SJSA1 (cell line): ENCODE data around the gene EMILIN1. TPM values are rescaled to one million over a fixed set of nuclear protein-coding genes. Genes with fewer than 3 reads are reported as not detected.

Experiments used
- DNase-seq, 2 experiments: peaks; one replicate each; pipeline ENCODE4 v3.0.0-alpha.2; 2015 to 2020; ENCODE audit warnings: low spot score in 2 of 2, low read depth in 1 of 2
- H3K27ac ChIP-seq: fragments of 250-450 bp; sonication (Bioruptor Pico); 2 replicates; pipeline ENCODE4 v1.5.1; 2020; ENCODE audit warnings: mild to moderate bottlenecking, moderate library complexity
- H3K27me3 ChIP-seq: fragments of 250-450 bp; sonication (Bioruptor Pico); replicated peaks from 2 replicates; pipeline ENCODE4 v1.5.1; 2020; ENCODE audit warnings: mild to moderate bottlenecking, moderate library complexity
- H3K36me3 ChIP-seq: fragments of 250-450 bp; sonication (Bioruptor Pico); 2 replicates; pipeline ENCODE4 v1.5.1; 2020; ENCODE audit warnings: mild to moderate bottlenecking
- H3K4me1 ChIP-seq: fragments of 250-450 bp; sonication (Bioruptor Pico); replicated peaks from 2 replicates; pipeline ENCODE4 v1.6.1; 2021; ENCODE audit warnings: mild to moderate bottlenecking
- H3K4me3 ChIP-seq: fragments of 250-450 bp; sonication (Bioruptor Pico); 2 replicates; pipeline ENCODE4 v1.5.1; 2020; ENCODE audit warnings: mild to moderate bottlenecking
- H3K9me3 ChIP-seq: fragments of 250-450 bp; sonication (Bioruptor Pico); replicated peaks from 2 replicates; pipeline ENCODE4 v1.5.1; 2020; ENCODE audit warnings: mild to moderate bottlenecking
- total RNA-seq: library from RNA; depleted of rRNA; stranded (reverse); fragments of >200 nt; shearing (Covaris generic); gene quantifications from 2 replicates; pipeline ENCODE4 v1.2.3, GENCODE V29; 2014

The EMILIN1 gene
- total RNA-seq, 1 experiment from 2014 or later = 170 TPM

DNA sequence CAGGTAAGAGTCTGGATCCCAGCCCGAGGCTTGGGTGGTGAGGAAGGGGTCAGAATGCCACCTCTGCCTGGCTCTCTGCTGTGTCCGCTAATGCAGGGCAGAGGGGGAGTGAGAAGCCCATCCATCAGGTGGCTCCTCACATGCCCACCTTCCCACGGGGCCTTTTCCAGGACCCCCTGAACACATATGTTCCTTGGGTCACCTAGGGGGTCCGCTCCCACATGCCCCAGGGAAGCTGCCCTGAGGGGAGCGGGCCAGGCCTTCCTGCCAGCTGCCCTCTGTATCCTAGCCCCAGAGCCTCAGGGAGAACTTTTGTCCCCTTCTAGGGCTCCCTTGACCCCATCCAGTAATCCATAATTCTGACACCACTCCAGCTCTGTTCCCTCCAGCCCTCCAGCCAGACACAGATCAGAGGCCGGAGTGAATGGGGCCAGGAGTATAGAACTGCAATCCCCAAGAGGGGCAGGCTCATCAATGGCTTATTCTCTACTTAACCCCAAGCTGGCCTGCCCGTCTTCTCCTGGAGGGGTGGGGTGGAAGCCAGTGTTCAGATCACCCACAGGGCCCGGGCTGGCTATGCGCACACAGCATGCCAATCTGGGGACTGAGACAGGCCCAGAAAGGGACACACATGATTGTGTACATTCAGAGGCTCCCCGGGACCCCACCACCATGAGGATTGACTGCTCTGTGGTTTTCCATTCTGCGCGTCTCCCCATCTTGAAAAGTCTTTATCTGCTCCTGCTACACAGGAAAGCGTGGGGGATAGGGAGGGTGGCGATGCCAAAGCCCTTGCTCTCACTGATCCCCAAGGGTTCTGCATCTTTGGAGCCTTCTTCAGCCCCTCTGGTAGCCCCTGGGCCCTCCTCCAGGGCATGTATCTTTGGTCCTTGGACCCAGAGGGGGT lies 1.1 kb downstream of the EMILIN1 start:
- DNase-seq = peak in 1 of 2 experiments; percentile 22
- Histone ChIP-seq H3K27me3 (no peaks in the 10 kb centered on the region), H3K4me1 (peaks cover 55% of the 10 kb centered on the region), H3K27ac (peak overlapping the region; percentile 54; the same call in 1 of the 2 replicates), H3K9me3 (no peaks in the 10 kb centered on the region), H3K4me3 (peak overlapping the region; percentile 52), H3K36me3 (peaks cover 35% of the 10 kb centered on the region)

DNA sequence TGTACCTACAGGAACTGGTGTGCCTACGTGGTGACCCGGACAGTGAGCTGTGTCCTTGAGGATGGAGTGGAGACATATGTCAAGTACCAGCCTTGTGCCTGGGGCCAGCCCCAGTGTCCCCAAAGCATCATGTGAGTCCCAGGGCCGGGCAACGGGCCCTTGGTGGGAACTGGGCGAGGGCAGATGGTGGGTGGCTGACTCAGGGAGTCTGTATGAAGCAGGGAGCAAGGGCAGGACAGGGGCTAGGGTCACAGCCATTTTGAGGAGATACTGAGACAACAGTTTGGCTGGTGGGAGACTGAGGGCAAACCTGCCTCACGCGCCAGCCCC lies 1.7 kb downstream of the EMILIN1 start:
- peaks cover 41% of the 10 kb centered on the region for H3K36me3 ChIP-seq
- H3K9me3 ChIP-seq = no peaks in the 10 kb centered on the region
- H3K27me3 ChIP-seq = no peaks in the 10 kb centered on the region
- H3K4me3 ChIP-seq = peak overlapping the region; percentile 52
- no peak for DNase-seq
- no peak overlapping the region for H3K27ac ChIP-seq
- peaks cover 51% of the 10 kb centered on the region for H3K4me1 ChIP-seq

DNA sequence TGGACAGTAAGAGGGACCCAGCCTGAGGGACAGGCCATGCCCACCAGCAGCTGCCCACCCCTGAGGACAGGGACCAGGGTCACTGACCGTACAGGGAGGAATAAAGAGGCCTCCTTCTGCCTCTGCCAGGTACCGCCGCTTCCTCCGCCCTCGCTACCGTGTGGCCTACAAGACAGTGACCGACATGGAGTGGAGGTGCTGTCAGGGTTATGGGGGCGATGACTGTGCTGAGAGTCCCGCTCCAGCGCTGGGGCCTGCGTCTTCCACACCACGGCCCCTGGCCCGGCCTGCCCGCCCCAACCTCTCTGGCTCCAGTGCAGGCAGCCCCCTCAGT lies 2.2 kb downstream of the EMILIN1 start:
- Histone ChIP-seq H3K27ac (no peak overlapping the region), H3K4me1 (peaks cover 53% of the 10 kb centered on the region), H3K27me3 (no peaks in the 10 kb centered on the region), H3K9me3 (no peaks in the 10 kb centered on the region), H3K36me3 (peaks cover 42% of the 10 kb centered on the region), H3K4me3 (no peak overlapping the region)
- DNase-seq = no peak

DNA sequence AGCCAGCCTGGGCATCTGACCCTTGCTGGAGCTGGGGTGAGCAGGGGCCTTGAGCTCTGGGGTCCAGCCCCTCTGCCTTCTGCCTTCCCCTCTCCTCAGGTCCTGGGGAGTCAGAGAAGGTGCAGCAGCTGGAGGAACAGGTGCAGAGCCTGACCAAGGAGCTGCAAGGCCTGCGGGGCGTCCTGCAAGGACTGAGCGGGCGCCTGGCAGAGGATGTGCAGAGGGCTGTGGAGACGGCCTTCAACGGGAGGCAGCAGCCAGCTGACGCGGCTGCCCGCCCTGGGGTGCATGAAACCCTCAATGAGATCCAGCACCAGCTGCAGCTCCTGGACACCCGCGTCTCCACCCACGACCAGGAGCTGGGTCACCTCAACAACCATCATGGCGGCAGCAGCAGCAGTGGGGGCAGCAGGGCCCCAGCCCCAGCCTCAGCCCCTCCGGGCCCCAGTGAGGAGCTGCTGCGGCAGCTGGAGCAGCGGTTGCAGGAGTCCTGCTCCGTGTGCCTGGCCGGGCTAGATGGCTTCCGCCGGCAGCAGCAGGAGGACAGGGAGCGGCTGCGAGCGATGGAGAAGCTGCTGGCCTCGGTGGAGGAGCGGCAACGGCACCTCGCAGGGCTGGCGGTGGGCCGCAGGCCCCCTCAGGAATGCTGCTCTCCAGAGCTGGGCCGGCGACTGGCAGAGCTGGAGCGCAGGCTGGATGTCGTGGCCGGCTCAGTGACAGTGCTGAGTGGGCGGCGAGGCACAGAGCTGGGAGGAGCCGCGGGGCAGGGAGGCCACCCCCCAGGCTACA lies 3.8 kb downstream of the EMILIN1 start:
- Histone ChIP-seq H3K4me1 (peaks cover 63% of the 10 kb centered on the region), H3K9me3 (no peaks in the 10 kb centered on the region), H3K4me3 (no peak overlapping the region), H3K36me3 (peaks cover 42% of the 10 kb centered on the region), H3K27ac (no peak overlapping the region), H3K27me3 (no peaks in the 10 kb centered on the region)
- no peak for DNase-seq

DNA sequence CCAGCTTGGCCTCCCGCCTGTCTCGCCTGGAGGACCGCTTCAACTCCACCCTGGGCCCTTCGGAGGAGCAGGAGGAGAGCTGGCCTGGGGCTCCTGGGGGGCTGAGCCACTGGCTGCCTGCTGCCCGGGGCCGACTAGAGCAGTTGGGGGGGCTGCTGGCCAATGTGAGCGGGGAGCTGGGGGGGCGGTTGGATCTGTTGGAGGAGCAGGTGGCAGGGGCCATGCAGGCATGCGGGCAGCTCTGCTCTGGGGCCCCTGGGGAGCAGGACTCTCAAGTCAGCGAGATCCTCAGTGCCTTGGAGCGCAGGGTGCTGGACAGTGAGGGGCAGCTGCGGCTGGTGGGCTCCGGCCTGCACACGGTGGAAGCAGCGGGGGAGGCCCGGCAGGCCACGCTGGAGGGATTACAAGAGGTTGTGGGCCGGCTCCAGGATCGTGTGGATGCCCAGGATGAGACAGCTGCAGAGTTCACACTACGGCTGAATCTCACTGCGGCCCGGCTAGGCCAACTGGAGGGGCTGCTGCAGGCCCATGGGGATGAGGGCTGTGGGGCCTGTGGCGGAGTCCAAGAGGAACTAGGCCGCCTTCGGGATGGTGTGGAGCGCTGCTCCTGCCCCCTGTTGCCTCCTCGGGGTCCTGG lies 4.5 kb downstream of the EMILIN1 start:
- Histone ChIP-seq H3K9me3 (no peaks in the 10 kb centered on the region), H3K4me3 (no peak overlapping the region), H3K36me3 (peaks cover 42% of the 10 kb centered on the region), H3K4me1 (peaks cover 59% of the 10 kb centered on the region), H3K27ac (no peak overlapping the region), H3K27me3 (no peaks in the 10 kb centered on the region)
- no peak for DNase-seq

DNA sequence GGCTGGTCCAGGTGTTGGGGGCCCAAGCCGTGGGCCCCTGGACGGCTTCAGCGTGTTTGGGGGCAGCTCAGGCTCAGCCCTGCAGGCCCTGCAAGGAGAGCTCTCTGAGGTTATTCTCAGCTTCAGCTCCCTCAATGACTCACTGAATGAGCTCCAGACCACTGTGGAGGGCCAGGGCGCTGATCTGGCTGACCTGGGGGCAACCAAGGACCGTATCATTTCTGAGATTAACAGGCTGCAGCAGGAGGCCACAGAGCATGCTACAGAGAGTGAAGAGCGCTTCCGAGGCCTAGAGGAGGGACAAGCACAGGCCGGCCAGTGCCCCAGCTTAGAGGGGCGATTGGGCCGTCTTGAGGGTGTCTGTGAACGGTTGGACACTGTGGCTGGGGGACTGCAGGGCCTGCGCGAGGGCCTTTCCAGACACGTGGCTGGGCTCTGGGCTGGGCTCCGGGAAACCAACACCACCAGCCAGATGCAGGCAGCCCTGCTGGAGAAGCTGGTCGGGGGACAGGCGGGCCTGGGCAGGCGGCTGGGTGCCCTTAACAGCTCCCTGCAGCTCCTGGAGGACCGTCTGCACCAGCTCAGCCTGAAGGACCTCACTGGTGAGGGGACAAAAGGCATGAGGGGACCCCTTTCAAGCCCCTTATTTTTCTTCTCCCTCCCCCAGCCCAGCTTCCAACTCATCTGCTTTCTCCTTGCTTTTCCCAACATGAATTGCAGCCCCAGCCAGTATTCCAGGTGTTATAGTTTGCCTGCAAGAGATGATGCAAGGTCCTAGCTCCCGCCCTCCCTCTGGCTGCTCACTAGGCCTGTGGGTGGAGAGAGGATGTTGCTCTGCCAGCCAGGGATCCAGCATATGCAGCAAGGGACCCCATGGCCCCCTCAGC lies 5.2 kb downstream of the EMILIN1 start:
- H3K4me3 ChIP-seq = no peak overlapping the region

DNA sequence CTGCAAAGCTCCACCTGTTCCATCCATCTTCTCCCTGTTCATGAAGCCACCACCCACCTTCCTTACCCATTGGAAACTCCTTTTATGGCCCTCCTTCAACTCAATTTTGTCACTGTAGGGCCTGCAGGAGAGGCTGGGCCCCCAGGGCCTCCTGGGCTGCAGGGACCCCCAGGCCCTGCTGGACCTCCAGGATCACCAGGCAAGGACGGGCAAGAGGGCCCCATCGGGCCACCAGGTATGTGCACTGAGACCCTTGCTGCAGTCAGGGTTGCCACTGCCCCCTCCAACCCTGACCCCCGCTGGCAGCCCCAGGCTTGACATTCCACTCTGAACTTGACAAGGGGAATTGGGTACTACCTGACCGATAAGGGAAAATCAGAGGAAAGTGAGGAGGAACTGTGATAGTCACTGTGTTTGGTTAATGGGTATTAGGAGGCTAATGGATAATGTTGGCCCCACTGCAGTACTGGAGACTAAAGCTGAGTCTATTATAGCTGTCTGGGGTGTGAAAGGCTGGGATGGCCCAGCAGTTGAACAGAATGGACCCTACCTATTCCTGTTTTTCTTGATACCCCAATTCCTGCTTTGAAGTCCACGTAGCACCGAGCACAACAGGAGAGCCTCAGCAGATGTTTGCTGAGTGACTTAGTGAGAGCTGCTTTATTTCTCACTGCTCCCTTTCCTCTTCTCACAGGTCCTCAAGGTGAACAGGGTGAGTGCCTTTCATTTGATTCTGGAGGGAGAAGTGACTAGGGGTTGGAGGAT lies 6.1 kb downstream of the EMILIN1 start:
- H3K27ac ChIP-seq = no peak overlapping the region
- no peaks in the 10 kb centered on the region for H3K9me3 ChIP-seq
- peaks cover 43% of the 10 kb centered on the region for H3K4me1 ChIP-seq
- H3K4me3 ChIP-seq = no peak overlapping the region
- peaks cover 39% of the 10 kb centered on the region for H3K36me3 ChIP-seq
- no peaks in the 10 kb centered on the region for H3K27me3 ChIP-seq
- DNase-seq = no peak

More for the DNA sequence above, 5.2 kb downstream of the EMILIN1 start:
- H3K36me3 ChIP-seq = peaks cover 42% of the 10 kb centered on the region
- peaks cover 51% of the 10 kb centered on the region for H3K4me1 ChIP-seq
- H3K27me3 ChIP-seq = no peaks in the 10 kb centered on the region
- DNase-seq = no peak
- H3K9me3 ChIP-seq = no peaks in the 10 kb centered on the region
- no peak overlapping the region for H3K27ac ChIP-seq

DNA sequence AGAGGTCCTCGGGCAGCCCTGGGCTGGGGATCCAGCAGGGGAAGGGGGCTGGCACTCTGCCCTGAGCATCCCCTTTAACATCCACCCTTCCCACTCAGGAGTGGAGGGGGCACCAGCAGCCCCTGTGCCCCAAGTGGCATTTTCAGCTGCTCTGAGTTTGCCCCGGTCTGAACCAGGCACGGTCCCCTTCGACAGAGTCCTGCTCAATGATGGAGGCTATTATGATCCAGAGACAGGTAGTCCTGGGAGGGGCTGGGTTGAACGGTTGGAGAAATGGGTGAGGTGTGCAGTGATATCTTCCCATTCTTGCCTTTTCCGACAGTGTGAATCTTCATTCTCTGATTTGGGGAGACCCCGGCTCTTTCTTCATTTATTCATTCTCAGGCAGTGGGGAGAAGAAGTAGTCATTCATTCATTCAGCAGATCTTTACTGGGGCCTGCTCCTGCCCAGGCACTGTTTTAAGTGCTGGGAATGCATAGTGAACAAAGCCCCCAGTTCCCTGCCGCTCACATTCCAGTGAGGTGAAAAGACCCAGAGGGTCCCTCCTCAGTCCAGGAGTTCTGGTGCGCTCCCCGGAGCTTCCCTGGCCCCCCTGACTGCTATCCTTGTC lies 6.8 kb downstream of the EMILIN1 start:
- Histone ChIP-seq H3K36me3 (peaks cover 38% of the 10 kb centered on the region), H3K4me3 (peak overlapping the region; percentile 46)
- no peak for DNase-seq

DNA sequence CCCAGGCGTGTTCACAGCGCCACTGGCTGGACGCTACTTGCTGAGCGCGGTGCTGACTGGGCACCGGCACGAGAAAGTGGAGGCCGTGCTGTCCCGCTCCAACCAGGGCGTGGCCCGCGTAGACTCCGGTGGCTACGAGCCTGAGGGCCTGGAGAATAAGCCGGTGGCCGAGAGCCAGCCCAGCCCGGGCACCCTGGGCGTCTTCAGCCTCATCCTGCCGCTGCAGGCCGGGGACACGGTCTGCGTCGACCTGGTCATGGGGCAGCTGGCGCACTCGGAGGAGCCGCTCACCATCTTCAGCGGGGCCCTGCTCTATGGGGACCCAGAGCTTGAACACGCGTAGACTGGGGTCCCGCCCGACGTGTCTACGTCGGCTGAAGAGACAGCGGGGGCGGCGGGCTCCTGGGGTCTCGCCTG lies 7.3 kb downstream of the EMILIN1 start:
- Histone ChIP-seq H3K27ac (peak overlapping the region; percentile 37; the same call in 1 of the 2 replicates), H3K4me3 (peak overlapping the region; percentile 46), H3K9me3 (no peaks in the 10 kb centered on the region), H3K4me1 (peaks cover 31% of the 10 kb centered on the region), H3K27me3 (no peaks in the 10 kb centered on the region), H3K36me3 (peaks cover 33% of the 10 kb centered on the region)
- DNase-seq = peak; percentile 66 to 76

More for the DNA sequence above, 6.8 kb downstream of the EMILIN1 start:
- H3K9me3 ChIP-seq = no peaks in the 10 kb centered on the region
- H3K27ac ChIP-seq = no peak overlapping the region
- peaks cover 36% of the 10 kb centered on the region for H3K4me1 ChIP-seq
- H3K27me3 ChIP-seq = no peaks in the 10 kb centered on the region

DNA sequence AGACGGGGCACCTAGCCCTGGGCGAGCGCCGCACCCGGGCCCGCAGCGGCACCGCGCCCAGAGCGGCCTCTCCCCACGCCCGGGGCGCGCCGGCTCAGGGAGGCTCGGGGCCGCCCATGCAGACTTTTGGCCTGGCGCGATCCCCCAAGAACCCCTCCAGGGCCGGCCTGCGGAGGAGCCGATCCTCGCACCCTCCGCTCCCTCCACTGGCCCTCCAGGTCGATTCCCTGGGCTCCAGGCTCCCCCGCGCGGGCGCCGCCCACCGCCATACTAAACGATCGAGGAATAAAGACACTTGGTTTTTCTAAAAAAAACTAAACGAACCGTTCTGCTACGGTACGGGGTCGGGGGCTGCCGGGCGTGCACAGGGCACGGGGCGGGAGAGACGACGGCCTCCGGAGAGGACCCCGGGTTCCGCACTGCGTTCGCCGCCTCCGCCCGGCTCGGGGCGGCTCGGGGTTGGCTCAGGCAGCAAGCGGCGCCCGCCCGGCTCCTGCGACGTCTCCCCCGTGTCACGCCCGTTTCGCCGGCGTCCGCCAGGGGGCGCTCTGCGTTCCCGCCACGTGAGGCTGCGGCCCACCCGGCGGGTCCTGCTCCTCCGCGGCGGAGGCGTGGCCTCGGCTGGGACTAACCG lies 7.8 kb downstream of the EMILIN1 start:
- DNase-seq = peak; percentile 91 to 93
- H3K9me3 ChIP-seq = no peaks in the 10 kb centered on the region
- H3K36me3 ChIP-seq = peaks cover 30% of the 10 kb centered on the region
- no peaks in the 10 kb centered on the region for H3K27me3 ChIP-seq
- H3K4me3 ChIP-seq = peak overlapping the region; percentile 46
- peak overlapping the region; percentile 37 for H3K27ac ChIP-seq
- peaks cover 27% of the 10 kb centered on the region for H3K4me1 ChIP-seq

DNA sequence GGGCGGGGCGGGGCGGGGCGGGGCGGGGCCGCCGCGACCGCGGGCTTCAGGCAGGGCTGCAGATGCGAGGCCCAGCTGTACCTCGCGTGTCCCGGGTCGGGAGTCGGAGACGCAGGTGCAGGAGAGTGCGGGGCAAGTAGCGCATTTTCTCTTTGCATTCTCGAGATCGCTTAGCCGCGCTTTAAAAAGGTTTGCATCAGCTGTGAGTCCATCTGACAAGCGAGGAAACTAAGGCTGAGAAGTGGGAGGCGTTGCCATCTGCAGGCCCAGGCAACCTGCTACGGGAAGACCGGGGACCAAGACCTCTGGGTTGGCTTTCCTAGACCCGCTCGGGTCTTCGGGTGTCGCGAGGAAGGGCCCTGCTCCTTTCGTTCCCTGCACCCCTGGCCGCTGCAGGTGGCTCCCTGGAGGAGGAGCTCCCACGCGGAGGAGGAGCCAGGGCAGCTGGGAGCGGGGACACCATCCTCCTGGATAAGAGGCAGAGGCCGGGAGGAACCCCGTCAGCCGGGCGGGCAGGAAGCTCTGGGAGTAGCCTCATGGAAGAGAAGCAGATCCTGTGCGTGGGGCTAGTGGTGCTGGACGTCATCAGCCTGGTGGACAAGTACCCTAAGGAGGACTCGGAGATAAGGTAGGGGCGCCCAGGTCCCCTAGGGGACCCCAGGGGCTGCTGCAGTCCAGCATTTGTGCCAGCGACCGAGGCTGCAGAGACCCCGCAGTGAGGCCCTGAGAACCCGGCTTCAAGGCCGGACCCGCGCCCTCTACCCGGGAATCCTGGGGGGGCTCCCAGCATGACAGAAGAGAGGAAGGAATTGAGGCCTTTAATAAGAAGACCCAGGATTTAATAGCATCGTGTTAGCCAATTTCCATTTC lies 8.5 kb downstream of the EMILIN1 start, which contains the start of gene KHK:
Gene KHK (plus strand): TSS at position 49 of the 870 bp plus-strand sequence. CDS start 488 bp downstream, at position 537.
- H3K4me1 ChIP-seq = peaks cover 20% of the 10 kb centered on the region
- peak within 1 kb of the TSS; percentile 37 for H3K27ac ChIP-seq
- H3K36me3 ChIP-seq = peaks cover 24% of the 10 kb centered on the region
- H3K4me3 ChIP-seq = peak within 1 kb of the TSS; percentile 46
- no peaks in the 10 kb centered on the region for H3K9me3 ChIP-seq
- no peaks in the 10 kb centered on the region for H3K27me3 ChIP-seq
- DNase-seq = no peak
